Suprapubic skin (tissue), 4 donors: ENCODE measurements around the gene ISY1.

Experiments
- EP300 ChIP-seq: sonication (generic); formaldehyde crosslinking; IDR thresholded peaks from one replicate; pipeline ENCODE4 v1.6.1; 2017; ENCODE audit warnings: antibody characterized with exemption
- POLR2AphosphoS5 ChIP-seq, 3 donors: sonication (generic); formaldehyde crosslinking; IDR thresholded peaks; one replicate each; pipeline ENCODE4 v1.6.1; 2017; ENCODE audit warnings: antibody characterized with exemption in 3 of 3
- TF ChIP-seq, protein P1 (sequence below), 2 donors: fragments of 200-600 bp in 1 of 2; fragments of 450-650 bp in 1 of 2; sonication (generic) in 1 of 2; IDR thresholded peaks; one replicate each; pipeline ENCODE4 v1.5.1; 2016 to 2019; ENCODE audit warnings: antibody characterized with exemption in 2 of 2, mild to moderate bottlenecking in 1 of 2, moderate library complexity in 1 of 2

- TF ChIP-seq, protein P1, sequence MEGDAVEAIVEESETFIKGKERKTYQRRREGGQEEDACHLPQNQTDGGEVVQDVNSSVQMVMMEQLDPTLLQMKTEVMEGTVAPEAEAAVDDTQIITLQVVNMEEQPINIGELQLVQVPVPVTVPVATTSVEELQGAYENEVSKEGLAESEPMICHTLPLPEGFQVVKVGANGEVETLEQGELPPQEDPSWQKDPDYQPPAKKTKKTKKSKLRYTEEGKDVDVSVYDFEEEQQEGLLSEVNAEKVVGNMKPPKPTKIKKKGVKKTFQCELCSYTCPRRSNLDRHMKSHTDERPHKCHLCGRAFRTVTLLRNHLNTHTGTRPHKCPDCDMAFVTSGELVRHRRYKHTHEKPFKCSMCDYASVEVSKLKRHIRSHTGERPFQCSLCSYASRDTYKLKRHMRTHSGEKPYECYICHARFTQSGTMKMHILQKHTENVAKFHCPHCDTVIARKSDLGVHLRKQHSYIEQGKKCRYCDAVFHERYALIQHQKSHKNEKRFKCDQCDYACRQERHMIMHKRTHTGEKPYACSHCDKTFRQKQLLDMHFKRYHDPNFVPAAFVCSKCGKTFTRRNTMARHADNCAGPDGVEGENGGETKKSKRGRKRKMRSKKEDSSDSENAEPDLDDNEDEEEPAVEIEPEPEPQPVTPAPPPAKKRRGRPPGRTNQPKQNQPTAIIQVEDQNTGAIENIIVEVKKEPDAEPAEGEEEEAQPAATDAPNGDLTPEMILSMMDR (IDR thresholded peaks at IDR 0.05) = no peak
- TF ChIP-seq EP300 = no peak
- TF ChIP-seq POLR2AphosphoS5 (IDR thresholded peaks at IDR 0.05) = no peak
These were observed 21.7 kb upstream of the ISY1 start for GRCh38 chr3:129182390-129183185.
